Liver (tissue), 9 donors: ENCODE data around the gene C9orf57. TPM values are rescaled to one million over a fixed set of nuclear protein-coding genes. Genes with fewer than 3 reads are reported as not detected.

Experiments
- DNase-seq: peaks from one replicate; pipeline ENCODE4 v3.0.0-alpha.2; 2017; ENCODE audit warnings: low spot score
- H3K27ac ChIP-seq, 2 donors: one replicate each; pipeline ENCODE4 v1.7.0; 2013; ENCODE audit warnings: inconsistent platforms in 2 of 2, low read length in 2 of 2, control low read depth in 1 of 2, low read depth in 1 of 2, mild to moderate bottlenecking in 1 of 2
- H3K27me3 ChIP-seq, 4 donors: one replicate each; pipeline versions ENCODE4 v1.6.1 to v1.7.0; 2013; ENCODE audit warnings: low read length in 3 of 4, inconsistent platforms in 1 of 4, mild to moderate bottlenecking in 1 of 4, moderate library complexity in 1 of 4; ENCODE audit not compliant: control insufficient read depth in 4 of 4, insufficient read depth in 4 of 4
- H3K36me3 ChIP-seq, 4 donors: one replicate each; pipeline versions ENCODE4 v1.6.1 to v1.7.0; 2013; ENCODE audit warnings: low read length in 3 of 4, mild to moderate bottlenecking in 3 of 4, low read depth in 1 of 4, moderate library complexity in 1 of 4; ENCODE audit not compliant: control insufficient read depth in 4 of 4, insufficient read depth in 3 of 4
- H3K4me1 ChIP-seq, 4 donors: one replicate each; pipeline versions ENCODE4 v1.6.1 to v1.7.0; 2013; ENCODE audit warnings: low read length in 3 of 4, mild to moderate bottlenecking in 3 of 4, moderate library complexity in 1 of 4; ENCODE audit not compliant: control insufficient read depth in 4 of 4, insufficient read depth in 4 of 4
- H3K4me3 ChIP-seq, 3 donors: one replicate each; pipeline versions ENCODE4 v1.6.1 to v1.7.0; 2013; ENCODE audit warnings: low read length in 3 of 3, control low read depth in 1 of 3, low read depth in 1 of 3, mild to moderate bottlenecking in 1 of 3
- H3K9ac ChIP-seq, 2 donors: one replicate each; pipeline ENCODE4 v1.7.0; 2013; ENCODE audit warnings: low read length in 2 of 2, mild to moderate bottlenecking in 2 of 2, moderate library complexity in 2 of 2, control low read depth in 1 of 2, low read depth in 1 of 2
- H3K9me3 ChIP-seq, 4 donors: one replicate each; pipeline versions ENCODE4 v1.6.1 to v1.7.0; 2013; ENCODE audit warnings: low read length in 3 of 4; ENCODE audit not compliant: control insufficient read depth in 4 of 4
- ATF3 ChIP-seq: IDR thresholded peaks from 2 replicates; pipeline ENCODE4 v1.6.1; 2016; ENCODE audit warnings: antibody characterized with exemption
- CTCF ChIP-seq: fragments of 150-350 bp; IDR thresholded peaks from 2 replicates; pipeline ENCODE4 v1.5.1; 2017; ENCODE audit warnings: improper control_type of control experiment, low read depth, low read length; ENCODE audit not compliant: missing input control
- EGR1 ChIP-seq, 2 donors: IDR thresholded peaks; 2 replicates each; pipeline ENCODE4 v1.6.1; 2016 to 2018; ENCODE audit warnings: antibody characterized with exemption in 2 of 2, low read depth in 2 of 2
- FOXA2 ChIP-seq: IDR thresholded peaks from 2 replicates; pipeline ENCODE4 v1.6.1; 2016; ENCODE audit warnings: antibody characterized with exemption
- GABPA ChIP-seq, 2 donors: IDR thresholded peaks in 1 of 2; conservative IDR thresholded peaks in 1 of 2; 2 replicates each; pipeline ENCODE4 v1.6.1; 2016; ENCODE audit warnings: antibody characterized with exemption in 2 of 2, mild to moderate bottlenecking in 1 of 2, moderate library complexity in 1 of 2
- HNF4A ChIP-seq, 2 donors: conservative IDR thresholded peaks; 2 replicates each; pipeline ENCODE4 v1.6.1; 2016; ENCODE audit warnings: antibody characterized with exemption in 2 of 2, mild to moderate bottlenecking in 2 of 2
- HNF4G ChIP-seq: IDR thresholded peaks from 2 replicates; pipeline ENCODE4 v1.6.1; 2016; ENCODE audit warnings: antibody characterized with exemption
- JUND ChIP-seq, 2 donors: IDR thresholded peaks; 2 replicates each; pipeline ENCODE4 v1.6.1; 2016; ENCODE audit warnings: antibody characterized with exemption in 2 of 2
- NR2F2 ChIP-seq: IDR thresholded peaks from 2 replicates; pipeline ENCODE4 v1.6.1; 2016; ENCODE audit warnings: antibody characterized with exemption
- RAD21 ChIP-seq, 2 donors: IDR thresholded peaks; 2 replicates each; pipeline ENCODE4 v1.6.1; 2016; ENCODE audit warnings: antibody characterized with exemption in 2 of 2, mild to moderate bottlenecking in 2 of 2
- REST ChIP-seq: IDR thresholded peaks from 2 replicates; pipeline ENCODE4 v1.6.1; 2016; ENCODE audit warnings: antibody characterized with exemption, mild to moderate bottlenecking
- RXRA ChIP-seq, 2 donors: IDR thresholded peaks; 2 replicates each; pipeline ENCODE4 v1.6.1; 2017 to 2018; ENCODE audit warnings: antibody characterized with exemption in 2 of 2, mild to moderate bottlenecking in 1 of 2
- SP1 ChIP-seq: IDR thresholded peaks from 2 replicates; pipeline ENCODE4 v1.6.1; 2018; ENCODE audit warnings: antibody characterized with exemption, mild to moderate bottlenecking
- TAF1 ChIP-seq: conservative IDR thresholded peaks from 2 replicates; pipeline ENCODE4 v1.6.1; 2016; ENCODE audit warnings: antibody characterized with exemption, mild to moderate bottlenecking
- YY1 ChIP-seq: IDR thresholded peaks from 2 replicates; pipeline ENCODE4 v1.6.1; 2016; ENCODE audit warnings: antibody characterized with exemption, mild to moderate bottlenecking
- ZBTB33 ChIP-seq: IDR thresholded peaks from 2 replicates; pipeline ENCODE4 v1.6.1; 2016; ENCODE audit warnings: antibody characterized with exemption
- WGBS: extraction: QIAGEN DNeasy Blood & Tissue Kit; methylation state at CpG from one replicate; pipeline ENCODE4 v1.1.7; 2013; 5-methylcytosine and 5-hydroxymethylcytosine counted together
- polyA plus RNA-seq, 2 donors: library from polyadenylated mRNA; stranded (reverse) in 1 of 2; unstranded in 1 of 2; fragments of 200-250 nt in 1 of 2; fragments of >200 nt in 1 of 2; fragmentation: Nextera tagmentation in 1 of 2; extraction: Ambion mirVana in 1 of 2; gene quantifications; one replicate each; pipeline versions ENCODE4 v1.2.1 to v1.2.3, GENCODE V29; 2013 to 2015
- total RNA-seq, 2 donors: library from RNA; depleted of rRNA; stranded (reverse); fragments of >200 nt; gene quantifications; one replicate each; pipeline ENCODE4 v1.2.3, GENCODE V29; 2014
- TF ChIP-seq, protein P1 (sequence below): IDR thresholded peaks from 2 replicates; pipeline ENCODE4 v1.6.1; 2016; ENCODE audit warnings: antibody characterized with exemption
- donor health status: healthy.
- donor health status: healthy.
- donor health status: healthy.
- donor health status: healthy.
- donor health status: healthy.

The C9orf57 gene
- total and polyA plus RNA-seq, 4 donors: not detected

DNA sequence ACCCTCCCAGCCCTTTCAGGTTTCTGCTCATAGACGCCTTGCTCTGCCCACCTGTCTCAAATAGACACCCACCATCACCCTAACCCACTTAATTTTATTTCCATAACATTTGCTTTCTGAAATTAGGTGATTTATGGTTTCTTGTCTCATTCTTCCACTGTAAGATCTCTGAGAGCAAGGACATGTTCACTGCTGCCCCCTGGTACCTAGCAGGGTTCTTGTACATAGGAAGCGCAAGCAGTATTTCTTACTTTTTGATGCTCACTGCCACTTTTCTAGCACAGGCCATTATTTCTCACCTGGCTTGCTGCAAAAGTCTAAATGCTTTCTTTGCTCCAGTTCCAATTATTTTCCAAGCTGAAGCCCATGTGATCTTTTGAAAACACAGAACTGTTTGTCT lies 16.8 kb downstream of the C9orf57 start:
- WGBS: 94% methylated on average over 2 of the region's 2 CpGs
- DNase-seq: no peak
- Histone ChIP-seq H3K9ac (peak overlapping the region in 1 of 2 donors; percentile 62), H3K36me3 (no peaks in the 10 kb centered on the region), H3K9me3 (no peaks in the 10 kb centered on the region), H3K27ac (peak overlapping the region; percentile 90 to 98), H3K4me3 (no peak overlapping the region), H3K4me1 (peaks cover 0 to 30% (median 26%) of the 10 kb centered on the region in 4 donors), H3K27me3 (no peaks in the 10 kb centered on the region)
- TF ChIP-seq YY1 (no peak), HNF4G (no peak), GABPA (IDR thresholded peaks at IDR 0.05 in 1 of 2, conservative IDR thresholded peaks at IDR 0.05 in 1 of 2) (no peak), JUND (IDR thresholded peaks at IDR 0.05) (no peak), NR2F2 (no peak), REST (no peak), ZBTB33 (no peak), ATF3 (no peak), RXRA (IDR thresholded peaks at IDR 0.05) (no peak), SP1 (no peak), HNF4A (conservative IDR thresholded peaks at IDR 0.05) (no peak), TAF1 (no peak), CTCF (no peak), EGR1 (IDR thresholded peaks at IDR 0.05; ENCODE audit: low read depth in 2 of 2) (no peak), FOXA2 (no peak)
- TF ChIP-seq, protein P1, sequence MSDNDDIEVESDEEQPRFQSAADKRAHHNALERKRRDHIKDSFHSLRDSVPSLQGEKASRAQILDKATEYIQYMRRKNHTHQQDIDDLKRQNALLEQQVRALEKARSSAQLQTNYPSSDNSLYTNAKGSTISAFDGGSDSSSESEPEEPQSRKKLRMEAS: no peak

GRCh38 chr9:72042928-72043327 lies 17.5 kb downstream of the C9orf57 start:
- Histone ChIP-seq H3K9me3 (no peaks in the 10 kb centered on the region), H3K27me3 (no peaks in the 10 kb centered on the region), H3K4me3 (no peak overlapping the region), H3K4me1 (peaks cover 0 to 30% (median 26%) of the 10 kb centered on the region in 4 donors), H3K9ac (peak overlapping the region in 1 of 2 donors; percentile 54), H3K36me3 (no peaks in the 10 kb centered on the region), H3K27ac (peak overlapping the region; percentile 90 to 98)
- no peak for DNase-seq
- WGBS: 38% methylated on average over 3 of the region's 3 CpGs
- TF ChIP-seq GABPA (IDR thresholded peaks at IDR 0.05 in 1 of 2, conservative IDR thresholded peaks at IDR 0.05 in 1 of 2) (no peak), HNF4A (conservative IDR thresholded peaks at IDR 0.05) (peak; percentile 65 to 77), REST (no peak), HNF4G (peak; percentile 61), ATF3 (no peak), FOXA2 (no peak), YY1 (peak; percentile 10), RXRA (IDR thresholded peaks at IDR 0.05) (peak in 1 of 2 donors; percentile 4), RAD21 (IDR thresholded peaks at IDR 0.05) (no peak)
